Measurements from ENCODE around the gene NPAS3. TPM values are rescaled to one million over a fixed set of nuclear protein-coding genes. Genes with fewer than 3 reads are reported as not detected.

The NPAS3 gene
- total RNA-seq, 1 donor from 2014 or later: 2.4 TPM

DNA sequence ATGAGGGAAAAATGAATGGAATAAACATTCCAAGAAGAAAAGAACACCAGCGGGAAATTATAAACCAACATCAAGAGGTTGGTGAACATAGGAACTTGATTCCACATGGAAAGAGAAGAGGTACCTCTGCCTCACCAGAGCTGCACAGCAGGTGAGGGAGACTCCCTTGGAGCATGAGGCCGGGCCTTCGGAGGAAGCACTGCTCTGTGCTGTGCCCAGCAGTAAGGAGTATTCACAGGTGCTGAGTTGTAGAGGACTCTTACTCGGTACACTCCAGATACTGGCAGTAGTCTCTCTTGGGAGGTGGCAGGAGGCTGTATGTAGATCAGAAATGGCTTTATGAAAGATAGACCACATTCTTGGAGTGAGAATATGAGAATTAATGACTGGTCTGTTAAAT, 76.0 kb downstream of the NPAS3 start:
- no peaks in the 10 kb centered on the region for H3K4me1 Mint-ChIP-seq (ENCODE audit: unreplicated experiment)
- no peaks in the 10 kb centered on the region for H3K9me3 Mint-ChIP-seq (ENCODE audit: unreplicated experiment)
- no peaks in the 10 kb centered on the region for H3K27me3 Mint-ChIP-seq (ENCODE audit: unreplicated experiment)
- TF ChIP-seq, protein P1, sequence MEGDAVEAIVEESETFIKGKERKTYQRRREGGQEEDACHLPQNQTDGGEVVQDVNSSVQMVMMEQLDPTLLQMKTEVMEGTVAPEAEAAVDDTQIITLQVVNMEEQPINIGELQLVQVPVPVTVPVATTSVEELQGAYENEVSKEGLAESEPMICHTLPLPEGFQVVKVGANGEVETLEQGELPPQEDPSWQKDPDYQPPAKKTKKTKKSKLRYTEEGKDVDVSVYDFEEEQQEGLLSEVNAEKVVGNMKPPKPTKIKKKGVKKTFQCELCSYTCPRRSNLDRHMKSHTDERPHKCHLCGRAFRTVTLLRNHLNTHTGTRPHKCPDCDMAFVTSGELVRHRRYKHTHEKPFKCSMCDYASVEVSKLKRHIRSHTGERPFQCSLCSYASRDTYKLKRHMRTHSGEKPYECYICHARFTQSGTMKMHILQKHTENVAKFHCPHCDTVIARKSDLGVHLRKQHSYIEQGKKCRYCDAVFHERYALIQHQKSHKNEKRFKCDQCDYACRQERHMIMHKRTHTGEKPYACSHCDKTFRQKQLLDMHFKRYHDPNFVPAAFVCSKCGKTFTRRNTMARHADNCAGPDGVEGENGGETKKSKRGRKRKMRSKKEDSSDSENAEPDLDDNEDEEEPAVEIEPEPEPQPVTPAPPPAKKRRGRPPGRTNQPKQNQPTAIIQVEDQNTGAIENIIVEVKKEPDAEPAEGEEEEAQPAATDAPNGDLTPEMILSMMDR (IDR thresholded peaks at IDR 0.05): no peak
- DNase-seq (ENCODE audit: extremely low spot score, unreplicated experiment): no peak
- H3K36me3 Mint-ChIP-seq (ENCODE audit: unreplicated experiment): no peaks in the 10 kb centered on the region
- no peak overlapping the region for H3K27ac Mint-ChIP-seq (ENCODE audit: unreplicated experiment)
- H3K4me3 Mint-ChIP-seq (ENCODE audit: unreplicated experiment): no peak overlapping the region

DNA sequence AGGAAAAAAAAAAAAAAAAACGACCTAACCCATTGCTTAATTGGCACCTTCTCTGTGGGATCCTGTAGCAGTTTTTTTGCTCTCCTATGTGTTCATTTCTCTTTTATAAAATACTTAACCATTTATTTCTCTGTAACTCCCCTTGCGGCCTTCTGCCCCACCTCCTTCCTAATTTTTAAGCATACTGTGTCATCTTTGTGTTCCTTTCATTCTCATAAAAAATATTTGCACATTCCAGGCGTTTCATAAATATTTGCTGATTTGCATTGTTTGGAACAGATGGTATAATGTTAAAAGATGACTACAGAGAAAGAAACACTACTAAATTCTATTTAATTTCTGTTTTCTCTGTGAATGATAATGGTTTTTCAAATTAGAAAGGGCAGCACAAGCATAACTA, 77.9 kb downstream of the NPAS3 start:
- no peak for DNase-seq (ENCODE audit: extremely low spot score, unreplicated experiment)
- Mint-ChIP-seq H3K27ac (ENCODE audit: unreplicated experiment) (no peak overlapping the region), H3K9me3 (ENCODE audit: unreplicated experiment) (no peaks in the 10 kb centered on the region), H3K27me3 (ENCODE audit: unreplicated experiment) (no peaks in the 10 kb centered on the region), H3K4me3 (ENCODE audit: unreplicated experiment) (no peak overlapping the region), H3K4me1 (ENCODE audit: unreplicated experiment) (no peaks in the 10 kb centered on the region), H3K36me3 (ENCODE audit: unreplicated experiment) (no peaks in the 10 kb centered on the region)
- TF ChIP-seq, protein P1 (IDR thresholded peaks at IDR 0.05): no peak

DNA sequence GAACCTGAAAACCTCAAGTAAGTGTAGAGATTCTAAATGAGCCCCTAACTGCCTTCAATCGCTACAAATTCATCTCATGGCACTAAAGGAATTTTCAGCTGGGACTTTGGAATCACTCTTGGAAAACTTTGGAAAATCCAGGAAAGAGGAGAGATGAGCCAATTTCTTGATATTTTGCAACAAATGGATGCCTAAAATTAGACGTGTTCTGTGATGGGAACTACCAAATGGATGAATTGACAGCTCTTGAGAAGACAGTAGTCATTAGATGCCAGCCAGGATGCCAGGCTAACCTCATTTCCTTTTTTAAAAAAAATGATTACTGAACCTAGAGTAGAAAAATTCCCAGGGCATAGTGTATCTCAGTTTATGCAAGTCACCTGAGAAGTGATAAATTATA, 78.3 kb downstream of the NPAS3 start:
- H3K36me3 Mint-ChIP-seq (ENCODE audit: unreplicated experiment): no peaks in the 10 kb centered on the region
- no peaks in the 10 kb centered on the region for H3K4me1 Mint-ChIP-seq (ENCODE audit: unreplicated experiment)
- no peak overlapping the region for H3K27ac Mint-ChIP-seq (ENCODE audit: unreplicated experiment)
- no peaks in the 10 kb centered on the region for H3K27me3 Mint-ChIP-seq (ENCODE audit: unreplicated experiment)
- TF ChIP-seq, protein P1 (IDR thresholded peaks at IDR 0.05): no peak
- no peak overlapping the region for H3K4me3 Mint-ChIP-seq (ENCODE audit: unreplicated experiment)
- H3K9me3 Mint-ChIP-seq (ENCODE audit: unreplicated experiment): no peaks in the 10 kb centered on the region
- DNase-seq (ENCODE audit: extremely low spot score, unreplicated experiment): no peak

DNA sequence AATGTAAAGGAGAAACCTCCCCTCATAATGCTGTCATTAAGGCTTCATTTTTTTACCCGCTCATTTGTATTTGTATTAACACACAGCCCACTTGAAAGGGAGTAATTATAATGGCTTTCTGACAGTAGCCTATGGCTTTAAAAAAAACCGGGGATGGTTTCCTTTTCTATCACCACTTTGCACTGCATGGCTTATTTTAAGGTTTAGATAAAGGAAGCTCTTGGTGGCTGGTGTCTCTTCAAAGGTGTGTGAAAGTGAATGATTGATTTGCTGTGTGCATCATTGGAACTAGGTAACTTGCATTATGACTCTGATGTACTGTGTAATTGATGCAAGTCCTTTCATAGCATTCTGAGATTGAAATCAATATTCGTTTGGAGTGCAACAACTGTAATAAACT, 80.7 kb downstream of the NPAS3 start:
- TF ChIP-seq, protein P1 (IDR thresholded peaks at IDR 0.05): no peak
- H3K36me3 Mint-ChIP-seq (ENCODE audit: unreplicated experiment): no peaks in the 10 kb centered on the region
- no peak overlapping the region for H3K4me3 Mint-ChIP-seq (ENCODE audit: unreplicated experiment)
- H3K27ac Mint-ChIP-seq (ENCODE audit: unreplicated experiment): no peak overlapping the region
- no peaks in the 10 kb centered on the region for H3K27me3 Mint-ChIP-seq (ENCODE audit: unreplicated experiment)
- H3K4me1 Mint-ChIP-seq (ENCODE audit: unreplicated experiment): no peaks in the 10 kb centered on the region
- no peaks in the 10 kb centered on the region for H3K9me3 Mint-ChIP-seq (ENCODE audit: unreplicated experiment)
- DNase-seq (ENCODE audit: extremely low spot score, unreplicated experiment): no peak

DNA sequence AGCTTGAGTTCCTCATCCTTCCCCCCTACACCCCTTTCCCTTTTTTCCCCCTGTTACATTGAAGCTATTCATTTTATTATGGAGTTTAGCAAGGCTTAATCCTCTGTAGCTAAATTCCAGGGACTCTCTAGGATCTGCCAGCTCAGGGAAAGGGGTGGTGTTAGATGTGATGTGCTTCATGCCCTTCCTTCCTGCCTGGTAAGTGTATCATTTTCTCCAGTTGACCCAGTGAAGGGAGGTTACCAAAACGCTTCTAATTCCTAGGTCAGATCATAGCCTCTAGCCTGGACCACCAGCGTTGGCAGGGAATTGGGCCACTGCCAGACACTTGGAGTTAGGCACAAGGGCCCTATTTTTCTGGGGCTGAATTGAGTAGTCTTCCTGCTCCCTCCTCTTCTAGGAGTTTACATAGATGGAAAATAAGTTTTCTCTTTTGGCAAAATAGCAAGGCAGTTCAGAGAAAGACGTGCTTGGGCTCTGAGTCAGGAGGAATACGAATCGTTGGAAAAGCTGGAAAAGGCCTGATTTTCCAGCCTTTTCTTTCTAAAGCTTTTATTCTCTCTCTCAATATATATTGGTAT, 88.3 kb downstream of the NPAS3 start:
- Mint-ChIP-seq H3K27ac (ENCODE audit: unreplicated experiment) (peak overlapping the region; percentile 11), H3K4me1 (ENCODE audit: unreplicated experiment) (peaks cover 6% of the 10 kb centered on the region), H3K27me3 (ENCODE audit: unreplicated experiment) (no peaks in the 10 kb centered on the region), H3K4me3 (ENCODE audit: unreplicated experiment) (no peak overlapping the region), H3K9me3 (ENCODE audit: unreplicated experiment) (no peaks in the 10 kb centered on the region), H3K36me3 (ENCODE audit: unreplicated experiment) (no peaks in the 10 kb centered on the region)
- TF ChIP-seq, protein P1 (IDR thresholded peaks at IDR 0.05): no peak
- DNase-seq (ENCODE audit: extremely low spot score, unreplicated experiment): no peak
